GM12891 (cell line): Measurements from ENCODE around the gene B3GNT8.
A peak's percentile ranks its signal among the peaks of the same experiment; 100 is the strongest.
"Not testable (repeated sequence)": the region's sequence is repeated elsewhere in the genome, so short reads cannot be mapped to it uniquely, and the experiment has no call there.

Experiments
- DNase-seq: peaks from one replicate; pipeline ENCODE4 v3.0.0; 2011; ENCODE audit warnings: low spot score; ENCODE audit not compliant: insufficient read length
- FAIRE-seq: peaks from 2 replicates; lab custom pipeline; 2011; peaks lifted over from hg19 to GRCh38; lab: Jason Lieb, UNC
- PAX5 ChIP-seq: IDR thresholded peaks from 2 replicates; pipeline ENCODE4 v1.6.1; 2011; ENCODE audit warnings: low read length, moderate library complexity, mild to moderate bottlenecking; ENCODE audit not compliant: insufficient read depth, severe bottlenecking
- POLR2A ChIP-seq: IDR thresholded peaks from 2 replicates; pipeline ENCODE4 v1.6.1; 2011; ENCODE audit warnings: low read depth, low read length, control low read depth
- POLR2AphosphoS5 ChIP-seq: IDR thresholded peaks from 2 replicates; pipeline ENCODE4 v1.6.1; 2011; ENCODE audit warnings: low read depth, low read length, control low read depth
- POU2F2 ChIP-seq: IDR thresholded peaks from 2 replicates; pipeline ENCODE4 v1.6.1; 2011; ENCODE audit warnings: low read depth, mild to moderate bottlenecking, control low read depth, low read length, moderate library complexity
- SPI1 ChIP-seq: IDR thresholded peaks from 2 replicates; pipeline ENCODE4 v1.6.1; 2011; ENCODE audit warnings: low read depth, low read length, control low read depth
- TAF1 ChIP-seq: IDR thresholded peaks from 2 replicates; pipeline ENCODE4 v1.6.1; 2011; ENCODE audit warnings: low read depth, low read length, control low read depth

The B3GNT8 gene

DNA sequence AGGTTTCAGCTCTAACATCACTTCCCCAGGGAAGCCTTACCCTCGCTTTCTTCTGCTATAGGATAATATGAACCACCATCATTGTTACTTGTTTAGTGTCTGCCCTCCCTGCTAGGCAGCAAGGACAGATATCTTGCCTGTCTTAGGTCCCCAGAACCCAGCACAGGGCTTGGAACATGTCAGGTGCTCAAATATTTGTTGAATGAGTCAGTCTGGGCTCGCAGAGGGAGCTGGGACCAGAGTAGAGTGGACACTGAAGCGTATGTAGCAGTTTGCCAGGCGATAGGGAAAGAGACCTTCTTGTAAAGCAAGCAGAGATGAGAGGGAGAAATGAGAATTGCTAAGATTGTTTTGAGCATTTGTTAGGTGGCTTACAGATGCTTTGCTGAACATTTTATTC is 17.9 kb downstream of the B3GNT8 start:
- TF ChIP-seq POLR2AphosphoS5: no peak
- TF ChIP-seq POU2F2: no peak
- TF ChIP-seq PAX5: no peak
- TF ChIP-seq POLR2A: no peak
- no peak for TF ChIP-seq SPI1
- TF ChIP-seq TAF1: no peak
- FAIRE-seq (peak; percentile 50), DNase-seq (no peak)

GRCh38 chr19:41408846-41409245 is 18.3 kb downstream of the B3GNT8 start:
- not testable (repeated sequence) for FAIRE-seq, DNase-seq

- no peak for FAIRE-seq
- no peak for DNase-seq
- TF ChIP-seq TAF1 (no peak), PAX5 (no peak), SPI1 (no peak), POLR2A (no peak), POLR2AphosphoS5 (no peak), POU2F2 (no peak)
Observed at GRCh38 chr19:41408256-41408655, 18.9 kb downstream of the B3GNT8 start.

DNA sequence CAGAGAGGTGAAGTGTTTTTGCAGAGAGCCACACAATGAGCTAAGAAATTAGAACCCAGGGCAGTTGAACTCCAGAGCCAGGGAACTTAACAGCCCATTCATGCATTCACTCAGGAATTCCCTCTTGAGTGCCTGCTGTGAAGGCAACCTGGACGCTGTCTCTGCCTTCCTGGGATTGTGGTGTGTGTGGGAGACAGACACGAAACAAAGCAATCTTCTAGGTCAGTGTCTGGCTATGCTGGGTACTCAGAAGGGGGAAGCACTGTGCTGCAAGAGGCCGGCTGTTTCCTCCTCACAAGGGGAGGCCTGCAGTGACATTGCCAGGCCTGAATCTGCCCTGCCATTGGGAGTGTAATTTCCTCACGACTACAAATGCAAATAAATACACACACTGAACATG is 19.9 kb downstream of the B3GNT8 start:
- TF ChIP-seq POU2F2: no peak
- TF ChIP-seq PAX5: no peak
- no peak for TF ChIP-seq POLR2A
- no peak; the same call in 1 of the 2 replicates for TF ChIP-seq POLR2AphosphoS5
- TF ChIP-seq SPI1: no peak
- no peak for TF ChIP-seq TAF1
- DNase-seq: no peak
- FAIRE-seq: peak; percentile 72

DNA sequence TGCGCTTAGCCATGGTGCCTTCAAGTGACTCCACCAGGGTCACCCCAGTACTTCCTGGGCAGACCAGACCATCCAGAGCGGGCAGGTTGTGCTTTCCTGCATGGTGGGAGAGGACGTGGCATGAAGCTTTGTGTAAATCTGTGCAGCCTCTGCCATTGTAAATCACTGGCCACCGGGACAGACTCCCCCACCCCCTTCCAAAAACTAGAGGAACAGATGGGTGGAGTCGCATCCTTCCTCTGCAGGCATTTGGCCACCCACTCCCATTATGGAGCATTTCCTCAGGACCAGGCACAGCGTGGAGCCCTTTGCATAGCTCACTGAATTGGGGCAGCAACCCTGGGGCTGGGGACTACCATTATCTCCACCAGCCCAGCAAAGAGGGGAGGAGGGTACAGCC is 21.4 kb downstream of the B3GNT8 start:
- no peak for TF ChIP-seq SPI1
- no peak for TF ChIP-seq TAF1
- no peak for TF ChIP-seq POLR2A
- no peak for TF ChIP-seq PAX5
- no peak for TF ChIP-seq POLR2AphosphoS5
- TF ChIP-seq POU2F2: no peak
- FAIRE-seq (no peak), DNase-seq (no peak)

DNA sequence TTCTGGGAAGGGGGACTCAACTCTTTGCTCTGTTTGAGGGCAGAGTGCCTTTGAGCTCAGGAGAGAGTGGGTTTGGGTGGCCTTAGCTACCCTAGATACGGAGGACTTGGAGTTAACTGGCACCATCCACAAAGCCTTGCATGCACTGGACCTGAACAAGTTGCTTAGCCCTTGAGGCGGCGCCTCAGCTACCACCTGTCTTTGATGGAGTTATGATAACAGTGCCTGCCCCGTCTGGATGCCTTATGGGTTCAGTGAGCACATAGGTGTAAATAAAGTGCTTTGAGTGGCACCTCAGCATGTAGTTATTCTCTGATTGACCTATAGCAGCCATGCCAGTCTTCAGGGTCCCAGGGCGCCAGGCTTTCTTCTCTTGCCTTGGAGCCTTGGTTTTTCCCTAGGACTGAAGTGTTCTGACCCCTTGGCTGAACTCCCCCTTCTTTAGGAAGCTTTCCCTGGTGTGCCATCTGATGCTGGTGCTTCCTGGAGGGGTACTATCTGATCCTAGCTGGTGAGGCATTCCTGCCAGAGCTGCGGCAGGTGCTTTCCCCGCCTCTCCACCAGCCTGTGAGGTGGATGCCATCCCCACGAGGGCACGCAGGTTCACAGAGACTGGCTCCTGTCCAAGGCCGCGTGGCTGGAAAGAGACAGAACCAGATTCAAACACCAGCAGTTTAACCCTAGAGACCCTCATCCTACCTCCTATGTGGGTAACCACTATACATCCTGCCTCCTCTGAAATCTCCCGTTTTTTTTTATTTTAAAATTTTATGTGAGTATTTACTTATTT is 23.8 kb downstream of the B3GNT8 start:
- TF ChIP-seq POU2F2: no peak
- TF ChIP-seq POLR2A: no peak
- TF ChIP-seq POLR2AphosphoS5: no peak
- TF ChIP-seq TAF1: no peak
- TF ChIP-seq PAX5: no peak
- no peak for TF ChIP-seq SPI1
- no peak for DNase-seq
- FAIRE-seq: no peak

DNA sequence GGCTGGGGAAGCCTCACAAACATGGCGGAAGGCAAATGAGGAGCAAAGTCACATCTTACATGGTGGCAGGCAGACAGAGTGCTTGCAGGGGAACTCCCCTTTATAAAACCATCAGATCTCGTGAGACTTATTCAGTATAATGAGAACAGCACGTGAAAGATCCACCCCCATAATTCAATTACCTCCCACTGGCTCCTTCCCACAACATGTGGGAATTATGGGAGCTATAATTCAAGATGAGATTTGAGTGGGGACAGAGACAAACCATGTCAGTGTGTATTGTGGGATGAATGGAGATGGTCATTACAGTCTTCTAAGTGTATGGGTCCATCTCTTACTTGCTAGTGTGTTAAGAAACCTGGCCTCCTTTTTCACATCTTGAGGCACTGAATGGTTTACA is 25.2 kb downstream of the B3GNT8 start:
- FAIRE-seq (no peak), DNase-seq (no peak)
- TF ChIP-seq POLR2A (no peak), POU2F2 (no peak), PAX5 (no peak), SPI1 (no peak), TAF1 (no peak), POLR2AphosphoS5 (no peak)

DNA sequence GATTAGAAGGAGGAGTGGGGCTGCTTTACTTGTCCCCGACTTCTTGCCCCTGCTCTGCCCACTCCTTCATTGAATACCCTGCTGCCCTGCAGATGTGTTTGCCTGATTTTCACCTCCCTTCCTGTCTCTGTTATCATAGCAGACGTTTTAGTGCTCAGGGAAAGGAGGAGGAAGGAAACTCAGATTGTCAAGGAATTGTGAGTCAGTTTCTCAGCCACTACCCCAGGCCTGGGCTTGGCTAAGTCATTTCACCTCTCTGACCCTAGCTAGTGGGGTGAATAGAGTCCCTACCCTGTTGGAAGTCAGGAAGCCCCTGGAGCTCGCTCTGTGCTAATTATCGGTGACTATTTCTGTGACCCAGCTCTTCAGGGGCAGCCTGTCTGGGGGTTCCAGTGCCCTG is 25.7 kb downstream of the B3GNT8 start:
- FAIRE-seq (no peak), DNase-seq (no peak)
- TF ChIP-seq SPI1 (no peak), POU2F2 (no peak), TAF1 (no peak), PAX5 (no peak), POLR2AphosphoS5 (no peak)

DNA sequence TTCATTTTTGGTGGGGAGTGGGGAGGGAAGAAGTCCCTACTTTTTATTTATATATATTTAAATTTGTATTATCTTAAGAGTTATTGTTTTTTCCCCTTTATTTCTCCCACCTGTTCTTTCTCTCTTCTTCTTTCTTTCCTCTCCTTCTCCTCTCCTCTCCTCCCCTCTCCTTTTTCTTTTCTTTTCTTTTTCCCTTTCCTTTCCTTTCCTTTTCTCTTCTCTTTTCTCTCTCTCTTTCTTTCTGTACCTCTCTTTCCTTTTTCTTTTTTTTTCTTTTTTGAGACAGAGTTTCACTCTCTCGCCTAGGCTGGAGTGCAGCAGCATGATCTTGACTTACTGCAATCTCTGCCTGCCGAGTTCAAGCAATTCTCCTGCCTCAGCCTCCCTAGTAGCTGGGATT is 27.6 kb downstream of the B3GNT8 start:
- FAIRE-seq (no peak), DNase-seq (no peak)
- no peak for TF ChIP-seq SPI1

DNA sequence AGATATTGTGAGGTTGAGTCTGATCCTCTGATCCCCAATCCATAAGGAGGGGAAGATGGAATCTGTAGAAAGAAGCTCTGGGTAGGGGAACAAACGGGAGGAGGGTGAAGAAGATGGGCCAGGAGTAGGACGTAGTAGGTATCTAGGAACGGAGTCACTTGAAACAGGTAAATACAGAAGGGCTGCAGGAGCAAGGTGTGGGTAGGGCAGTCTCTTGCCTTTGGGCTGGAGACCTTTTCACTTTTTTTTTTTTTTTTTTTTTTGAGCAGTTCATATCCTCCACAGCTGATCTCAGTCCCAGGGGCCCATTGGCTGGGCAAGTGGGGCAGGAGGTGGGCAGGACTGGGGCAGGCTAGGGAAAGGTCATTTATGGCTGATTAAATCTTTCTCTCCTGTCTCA is 28.1 kb downstream of the B3GNT8 start:
- DNase-seq (no peak), FAIRE-seq (no peak)
- TF ChIP-seq POLR2A (no peak), PAX5 (no peak), POLR2AphosphoS5 (no peak), SPI1 (no peak), TAF1 (no peak), POU2F2 (no peak)
